CD4-positive, CD25-positive, alpha-beta regulatory T cell (primary cell): Measurements from ENCODE around the gene NEK11. TPM values are rescaled to one million over a fixed set of nuclear protein-coding genes. Genes with fewer than 3 reads are reported as not detected.
"Not testable (repeated sequence)": the region's sequence is repeated elsewhere in the genome, so short reads cannot be mapped to it uniquely, and the experiment has no call there.

Source experiments
- ATAC-seq, 2 donors: fragments of 150-1000 bp; cut with Tn5 transposase; one replicate each; pipeline ENCODE4 v1.10.0; 2021; ENCODE audit warnings: low read depth in 2 of 2, moderate number of reproducible peaks in 2 of 2, moderate library complexity in 1 of 2
- DNase-seq, 3 donors: peaks; one replicate each; pipeline versions ENCODE4 v3.0.0 to v3.0.0-alpha.2; 2012 to 2022; ENCODE audit warnings: mixed read lengths in 1 of 3
- H3K27ac ChIP-seq: one replicate; pipeline ENCODE4 v1.7.0; 2013; ENCODE audit warnings: mild to moderate bottlenecking, low read length; ENCODE audit not compliant: insufficient read depth, poor library complexity, severe bottlenecking
- H3K27me3 ChIP-seq: one replicate; pipeline ENCODE4 v1.7.0; 2013; ENCODE audit warnings: low read length; ENCODE audit not compliant: control insufficient read depth, insufficient read depth
- H3K36me3 ChIP-seq: one replicate; pipeline ENCODE4 v1.7.0; 2013; ENCODE audit warnings: mild to moderate bottlenecking, low read length, moderate library complexity; ENCODE audit not compliant: control insufficient read depth, insufficient read depth
- H3K4me1 ChIP-seq: 2 replicates; pipeline ENCODE4 v1.7.0; 2013; ENCODE audit warnings: mild to moderate bottlenecking, low read length; ENCODE audit not compliant: insufficient read depth, control insufficient read depth, poor library complexity, severe bottlenecking
- H3K4me3 ChIP-seq: one replicate; pipeline ENCODE4 v1.7.0; 2013; ENCODE audit warnings: low read depth, mild to moderate bottlenecking, low read length, moderate library complexity
- H3K9me3 ChIP-seq, 2 experiments: 1 replicate in 1 of 2; 2 replicates in 1 of 2; pipeline ENCODE4 v1.7.0; 2013; ENCODE audit warnings: low read length in 2 of 2, mild to moderate bottlenecking in 1 of 2, moderate library complexity in 1 of 2; ENCODE audit not compliant: control insufficient read depth in 2 of 2
- H3K27ac Mint-ChIP-seq, 3 donors: one replicate each; pipeline ENCODE4 v1.8.0; 2020 to 2022; ENCODE audit warnings: mild to moderate bottlenecking in 3 of 3, mixed read lengths in 3 of 3, moderate library complexity in 2 of 3
- H3K27me3 Mint-ChIP-seq: one replicate; pipeline ENCODE4 v1.8.0; 2022; ENCODE audit warnings: mild to moderate bottlenecking, mixed read lengths
- H3K36me3 Mint-ChIP-seq: one replicate; pipeline ENCODE4 v1.8.0; 2020; ENCODE audit warnings: mixed read lengths
- H3K4me1 Mint-ChIP-seq, 4 donors: one replicate each; pipeline ENCODE4 v1.8.0; 2020 to 2022; ENCODE audit warnings: mixed read lengths in 4 of 4, mild to moderate bottlenecking in 1 of 4
- H3K4me3 Mint-ChIP-seq, 4 donors: one replicate each; pipeline ENCODE4 v1.8.0; 2020 to 2022; ENCODE audit warnings: mild to moderate bottlenecking in 4 of 4, mixed read lengths in 4 of 4, moderate library complexity in 3 of 4
- H3K9me3 Mint-ChIP-seq, 7 donors: one replicate each; pipeline ENCODE4 v1.8.0; 2020 to 2022; ENCODE audit warnings: mixed read lengths in 7 of 7, mild to moderate bottlenecking in 3 of 7, moderate library complexity in 2 of 7
- polyA plus RNA-seq, 4 donors: library from polyadenylated mRNA; unstranded; fragments of 300-500 nt; fragmentation: Illumina TruSeq; gene quantifications; one replicate each; pipeline ENCODE4 v1.2.3, GENCODE V29; 2021
- total RNA-seq: library from RNA; stranded (reverse); gene quantifications from one replicate; pipeline ENCODE4 v1.2.3, GENCODE V29; 2022

Gene NEK11
- total and polyA plus RNA-seq, 5 donors from 2014 or later = 1.1 to 3.3 (median 1.7) TPM

- Mint-ChIP-seq H3K27ac (no peak overlapping the region), H3K27me3 (peaks cover 43% of the 10 kb centered on the region), H3K4me1 (peaks cover 0 to 15% (median 7%) of the 10 kb centered on the region in 4 donors), H3K4me3 (no peak overlapping the region), H3K36me3 (no peaks in the 10 kb centered on the region), H3K9me3 (peaks cover 0 to 9% (median 4%) of the 10 kb centered on the region in 7 donors)
- no peaks in the 10 kb centered on the region for H3K4me1 ChIP-seq
- no peaks in the 10 kb centered on the region for H3K36me3 ChIP-seq
- H3K27me3 ChIP-seq = peaks cover 12% of the 10 kb centered on the region
- ATAC-seq (no peak), DNase-seq (no peak)
- no peak overlapping the region for H3K4me3 ChIP-seq
- H3K9me3 ChIP-seq = no peaks in the 10 kb centered on the region
- no peak overlapping the region for H3K27ac ChIP-seq
Measured at GRCh38 chr3:131363275-131363674, 336.6 kb downstream of the NEK11 start.

- H3K27ac Mint-ChIP-seq = no peak overlapping the region
- no peaks in the 10 kb centered on the region for H3K27me3 Mint-ChIP-seq
- Histone ChIP-seq H3K9me3 (no peaks in the 10 kb centered on the region), H3K27ac (no peak overlapping the region), H3K36me3 (no peaks in the 10 kb centered on the region), H3K4me3 (no peak overlapping the region), H3K27me3 (no peaks in the 10 kb centered on the region), H3K4me1 (no peaks in the 10 kb centered on the region)
- peaks cover 0 to 4% (median 0%) of the 10 kb centered on the region in 7 donors for H3K9me3 Mint-ChIP-seq
- no peak overlapping the region for H3K4me3 Mint-ChIP-seq
- peaks cover 6% of the 10 kb centered on the region for H3K36me3 Mint-ChIP-seq
- DNase-seq = no peak
- H3K4me1 Mint-ChIP-seq = peaks cover 0 to 6% (median 3%) of the 10 kb centered on the region in 4 donors
- ATAC-seq = no peak
Measured at GRCh38 chr3:131370935-131371687, 344.4 kb downstream of the NEK11 start.

GRCh38 chr3:131371688-131372066 is 345.0 kb downstream of the NEK11 start:
- ATAC-seq (no peak), DNase-seq (no peak)
- Mint-ChIP-seq H3K36me3 (peaks cover 6% of the 10 kb centered on the region), H3K4me1 (peaks cover 0 to 6% (median 3%) of the 10 kb centered on the region in 4 donors), H3K9me3 (peaks cover 0 to 4% (median 0%) of the 10 kb centered on the region in 7 donors), H3K27ac (no peak overlapping the region), H3K27me3 (no peaks in the 10 kb centered on the region), H3K4me3 (no peak overlapping the region)
- Histone ChIP-seq H3K4me3 (no peak overlapping the region), H3K36me3 (no peaks in the 10 kb centered on the region), H3K27ac (no peak overlapping the region), H3K9me3 (no peaks in the 10 kb centered on the region), H3K27me3 (no peaks in the 10 kb centered on the region), H3K4me1 (no peaks in the 10 kb centered on the region)

- H3K27me3 ChIP-seq = no peaks in the 10 kb centered on the region
- Mint-ChIP-seq H3K27me3 (no peaks in the 10 kb centered on the region), H3K4me1 (peaks cover 2 to 17% (median 11%) of the 10 kb centered on the region in 4 donors), H3K27ac (no peak overlapping the region), H3K9me3 (no peaks in the 10 kb centered on the region), H3K36me3 (peaks cover 11% of the 10 kb centered on the region), H3K4me3 (no peak overlapping the region)
- no peak overlapping the region for H3K4me3 ChIP-seq
- H3K9me3 ChIP-seq = no peaks in the 10 kb centered on the region
- no peaks in the 10 kb centered on the region for H3K4me1 ChIP-seq
- ATAC-seq (no peak), DNase-seq (no peak)
- H3K36me3 ChIP-seq = no peaks in the 10 kb centered on the region
- no peak overlapping the region for H3K27ac ChIP-seq
Measured at GRCh38 chr3:131374741-131375140, 348.1 kb downstream of the NEK11 start.

GRCh38 chr3:131380821-131381444 is 354.3 kb downstream of the NEK11 start:
- Histone ChIP-seq H3K4me3 (peak overlapping the region; percentile 75), H3K4me1 (peaks cover 15% of the 10 kb centered on the region)
- Mint-ChIP-seq H3K27ac (peak overlapping the region; percentile 90 to 99 (median 97)), H3K4me1 (peaks cover 15 to 38% (median 36%) of the 10 kb centered on the region in 4 donors), H3K36me3 (peaks cover 25% of the 10 kb centered on the region), H3K4me3 (peak overlapping the region; percentile 92 to 99 (median 98))
- not testable (repeated sequence) for DNase-seq, ATAC-seq, H3K27me3 ChIP-seq, H3K27ac ChIP-seq, H3K9me3 Mint-ChIP-seq, H3K9me3 ChIP-seq, H3K27me3 Mint-ChIP-seq, H3K36me3 ChIP-seq

- Mint-ChIP-seq H3K27me3 (no peaks in the 10 kb centered on the region), H3K4me3 (peak within 1 kb of the TSS; percentile 92 to 99 (median 98)), H3K4me1 (peaks cover 15 to 42% (median 38%) of the 10 kb centered on the region in 4 donors), H3K9me3 (no peaks in the 10 kb centered on the region), H3K27ac (peak within 1 kb of the TSS; percentile 90 to 99 (median 97)), H3K36me3 (peaks cover 32% of the 10 kb centered on the region)
- peak within 1 kb of the TSS; percentile 60 for H3K27ac ChIP-seq
- no peaks in the 10 kb centered on the region for H3K27me3 ChIP-seq
- peaks cover 15% of the 10 kb centered on the region for H3K4me1 ChIP-seq
- no peaks in the 10 kb centered on the region for H3K9me3 ChIP-seq
- peak; percentile 92 to 98 (median 94) for DNase-seq
- peak within 1 kb of the TSS; percentile 75 for H3K4me3 ChIP-seq
- peak; percentile 98 to 99 for ATAC-seq
- no peaks in the 10 kb centered on the region for H3K36me3 ChIP-seq
Measured at GRCh38 chr3:131381445-131382291, 355.0 kb downstream of the NEK11 start, which contains the start of gene NUDT16. TSS of gene NUDT16 (plus strand) at chr3:131381774. CDS start at chr3:131381805, 31 bp downstream.

GRCh38 chr3:131386429-131387165 is 359.9 kb downstream of the NEK11 start:
- no peak overlapping the region for H3K4me3 Mint-ChIP-seq
- H3K36me3 ChIP-seq = no peaks in the 10 kb centered on the region
- peaks cover 5 to 30% (median 21%) of the 10 kb centered on the region in 4 donors for H3K4me1 Mint-ChIP-seq
- peaks cover 31% of the 10 kb centered on the region for H3K36me3 Mint-ChIP-seq
- ATAC-seq (no peak), DNase-seq (peak in 1 of 3 donors; percentile 8)
- no peaks in the 10 kb centered on the region for H3K9me3 Mint-ChIP-seq
- no peak overlapping the region for H3K27ac ChIP-seq
- H3K27me3 ChIP-seq = no peaks in the 10 kb centered on the region
- H3K27ac Mint-ChIP-seq = peak overlapping the region in 1 of 3 donors; percentile 29
- no peaks in the 10 kb centered on the region for H3K9me3 ChIP-seq
- peaks cover 7% of the 10 kb centered on the region for H3K4me1 ChIP-seq
- H3K4me3 ChIP-seq = no peak overlapping the region
- H3K27me3 Mint-ChIP-seq = peaks cover 5% of the 10 kb centered on the region
